SK-N-SH (cell line): ENCODE measurements around the gene OCA2. TPM values are rescaled to one million over a fixed set of nuclear protein-coding genes. Genes with fewer than 3 reads are reported as not detected.

Experiments
- CTCF ChIA-PET: fragments of 300-600, 350-600 bp; formaldehyde crosslinking; extraction: SDS; loops from one replicate; lab custom pipeline; 2021; lab: Yijun Ruan, JAX
- POLR2A ChIA-PET: fragments of 350-600 bp; sonication (Branson Sonifier 250); formaldehyde crosslinking; extraction: SDS; loops from one replicate; lab custom pipeline; 2020; ENCODE audit warnings: antibody characterized with exemption, inconsistent platforms; lab: Yijun Ruan, JAX
- DNase-seq: peaks from one replicate; pipeline ENCODE4 v3.0.0; 2012
- H2AFZ ChIP-seq: fragments of 200-600 bp; sonication (generic); 2 replicates; pipeline ENCODE4 v1.8.1; 2016; ENCODE audit warnings: antibody characterized with exemption, mild to moderate bottlenecking, low read depth
- H3F3A ChIP-seq: fragments of 200-600 bp; sonication (generic); replicated peaks from 2 replicates; pipeline ENCODE3; 2016; ENCODE audit warnings: antibody characterized with exemption, mild to moderate bottlenecking; ENCODE audit not compliant: insufficient read depth
- H3K27ac ChIP-seq, 2 experiments: fragments of 200-500 bp in 1 of 2; fragments of 200-600 bp in 1 of 2; sonication (Bioruptor generic) in 1 of 2; sonication (generic), shearing (Covaris generic) in 1 of 2; 2 replicates each; pipeline versions ENCODE4 v1.5.1 to v1.6.1; 2014 to 2016; ENCODE audit warnings: low read depth in 2 of 2, inconsistent platforms in 1 of 2, low read length in 1 of 2, mild to moderate bottlenecking in 1 of 2, mixed read lengths in 1 of 2
- H3K27me3 ChIP-seq: fragments of 200-600 bp; sonication (generic), shearing (Covaris generic); 2 replicates; pipeline ENCODE4 v1.6.1; 2016; ENCODE audit warnings: mixed run types; ENCODE audit not compliant: insufficient read depth
- H3K36me3 ChIP-seq, 2 experiments: fragments of 200-500 bp in 1 of 2; fragments of 200-600 bp in 1 of 2; sonication (Bioruptor generic) in 1 of 2; sonication (generic) in 1 of 2; replicated peaks in 1 of 2; 2 replicates each; pipeline versions ENCODE3 to v1.5.1; 2014 to 2016; ENCODE audit warnings: low read length in 1 of 2, mild to moderate bottlenecking in 1 of 2; ENCODE audit not compliant: insufficient read depth in 2 of 2, control insufficient read depth in 1 of 2
- H3K4me1 ChIP-seq, 2 experiments: fragments of 200-500 bp in 1 of 2; fragments of 200-600 bp in 1 of 2; sonication (Bioruptor generic) in 1 of 2; sonication (generic), shearing (Covaris generic) in 1 of 2; 2 replicates each; pipeline versions ENCODE4 v1.5.1 to v1.6.1; 2014 to 2016; ENCODE audit warnings: low read depth in 1 of 2, low read length in 1 of 2, mixed run types in 1 of 2; ENCODE audit not compliant: insufficient read depth in 2 of 2, control insufficient read depth in 1 of 2
- H3K4me2 ChIP-seq: fragments of 200-600 bp; sonication (generic), shearing (Covaris generic); 2 replicates; pipeline ENCODE4 v1.6.1; 2017; ENCODE audit warnings: mixed run types
- H3K4me3 ChIP-seq, 2 experiments: fragments of 200-500 bp in 1 of 2; fragments of 200-600 bp in 1 of 2; sonication (Bioruptor generic) in 1 of 2; sonication (generic), shearing (Covaris generic) in 1 of 2; 2 replicates each; pipeline versions ENCODE4 v1.5.1 to v1.8.1; 2014 to 2016; ENCODE audit warnings: low read depth in 2 of 2, inconsistent platforms in 1 of 2, low read length in 1 of 2, mild to moderate bottlenecking in 1 of 2, mixed read lengths in 1 of 2, moderate library complexity in 1 of 2
- H3K79me2 ChIP-seq: fragments of 200-600 bp; sonication (generic); 2 replicates; pipeline ENCODE4 v1.8.1; 2017; ENCODE audit warnings: mild to moderate bottlenecking; ENCODE audit not compliant: insufficient read depth
- H3K9ac ChIP-seq: fragments of 200-600 bp; sonication (generic); 2 replicates; pipeline ENCODE4 v1.6.1; 2017; ENCODE audit warnings: mixed run types
- H3K9me2 ChIP-seq: fragments of 200-600 bp; sonication (generic); 2 replicates; pipeline ENCODE4 v1.6.1; 2017; ENCODE audit warnings: mixed run types
- H3K9me3 ChIP-seq: fragments of 200-600 bp; sonication (generic); 2 replicates; pipeline ENCODE4 v1.6.1; 2017; ENCODE audit warnings: mixed run types, mild to moderate bottlenecking, moderate library complexity
- H4K20me1 ChIP-seq: fragments of 200-600 bp; sonication (generic); 2 replicates; pipeline ENCODE4 v1.6.1; 2017; ENCODE audit warnings: mild to moderate bottlenecking, mixed run types; ENCODE audit not compliant: insufficient read depth
- ELF1 ChIP-seq: IDR thresholded peaks from 2 replicates; pipeline ENCODE4 v1.4.0; 2012
- EP300 ChIP-seq, 2 experiments: IDR thresholded peaks; 2 replicates each; pipeline versions ENCODE4 v1.4.0 to v1.6.1; 2012; ENCODE audit warnings: borderline replicate concordance in 1 of 2, low read depth in 1 of 2, low read length in 1 of 2
- FOSL2 ChIP-seq: IDR thresholded peaks from 2 replicates; pipeline ENCODE4 v1.4.0; 2012; ENCODE audit warnings: low read depth, mild to moderate bottlenecking, moderate library complexity, borderline replicate concordance
- FOXJ3 ChIP-seq: sonication (generic); formaldehyde crosslinking; IDR thresholded peaks from 2 replicates; pipeline ENCODE4 v1.5.1; 2020; ENCODE audit warnings: mild to moderate bottlenecking, missing genetic modification reagents
- GATA2 ChIP-seq: sonication (generic); formaldehyde crosslinking; IDR thresholded peaks from 2 replicates; pipeline ENCODE4 v1.5.0; 2020; ENCODE audit warnings: mild to moderate bottlenecking, missing genetic modification reagents
- NFIC ChIP-seq: IDR thresholded peaks from 2 replicates; pipeline ENCODE4 v1.4.0; 2012; ENCODE audit warnings: borderline replicate concordance
- SIN3A ChIP-seq: IDR thresholded peaks from 2 replicates; pipeline ENCODE4 v1.6.1; 2012; ENCODE audit warnings: low read depth, mild to moderate bottlenecking, low read length, moderate library complexity, borderline replicate concordance
- SMC3 ChIP-seq: IDR thresholded peaks from 2 replicates; pipeline ENCODE4 v1.6.1; 2012; ENCODE audit warnings: low read depth, low read length, improper control_type of control experiment
- TCF12 ChIP-seq: IDR thresholded peaks from 2 replicates; pipeline ENCODE4 v1.4.0; 2012
- WGBS: methylation state at CpG from one replicate; pipeline ENCODE4 v1.1.6; 2017; ENCODE audit warnings: low lambda C conversion rate; 5-methylcytosine and 5-hydroxymethylcytosine counted together
- polyA plus RNA-seq, 3 experiments: library from polyadenylated mRNA; depleted of rRNA; stranded (reverse); fragments of >200 nt; gene quantifications; 2 replicates each; pipeline ENCODE4 v1.2.3, GENCODE V29; 2012
- TF ChIP-seq, protein P1 (sequence below): IDR thresholded peaks from 2 replicates; pipeline ENCODE4 v1.4.0; 2012; ENCODE audit warnings: low read depth, borderline replicate concordance
- TF ChIP-seq, protein P2 (sequence below): fragments of 200-600 bp; sonication (generic); IDR thresholded peaks from 2 replicates; pipeline ENCODE4 v1.6.1; 2017; ENCODE audit warnings: antibody characterized with exemption, mild to moderate bottlenecking, moderate library complexity
- TF ChIP-seq, protein P3 (sequence below): IDR thresholded peaks from 2 replicates; pipeline ENCODE4 v1.4.0; 2012; ENCODE audit warnings: low read depth, borderline replicate concordance
- TF ChIP-seq, protein P4 (sequence below): fragments of 150-350 bp; IDR thresholded peaks from 2 replicates; pipeline ENCODE4 v1.6.1; 2017; ENCODE audit warnings: antibody characterized with exemption, low read length, low read depth, borderline replicate concordance

OCA2 gene
- polyA plus RNA-seq, 1 of the 3 experiments (the other 2 are of a cell fraction): 0.16 TPM

DNA sequence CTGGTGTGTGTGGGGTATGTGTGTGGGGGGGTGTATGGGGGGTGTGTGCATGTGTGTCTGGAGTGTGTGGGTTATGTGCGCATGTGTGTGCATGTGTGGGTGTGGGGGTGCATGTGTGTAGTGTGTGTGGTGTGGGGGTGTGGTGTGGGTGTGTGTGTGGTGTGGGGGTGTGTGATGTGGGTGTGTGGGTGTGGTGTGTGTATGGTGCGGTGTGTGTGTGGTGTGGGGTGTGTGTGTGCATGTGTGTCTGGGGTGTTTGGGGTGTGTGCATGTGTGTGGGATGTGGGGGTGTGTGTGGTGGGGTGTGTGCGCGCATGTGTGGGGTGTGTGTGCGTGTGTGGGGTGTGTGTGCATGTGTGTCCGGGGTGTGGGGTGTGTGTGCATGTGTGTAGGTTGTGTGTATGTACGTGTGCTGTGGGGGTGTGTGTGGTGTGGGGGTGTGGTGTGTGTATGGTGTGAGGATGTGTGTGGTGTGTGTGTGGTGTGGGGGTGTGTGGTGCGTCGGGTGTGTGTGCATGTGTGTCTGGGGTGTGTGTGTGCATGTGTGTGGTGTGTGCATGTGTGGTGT, 6.2 kb upstream of the OCA2 start:
- no peaks in the 10 kb centered on the region; a peak in 1 of 4 replicates for H3K4me1 ChIP-seq
- H3K27ac ChIP-seq: no peak overlapping the region
- H3K9me3 ChIP-seq: no peaks in the 10 kb centered on the region
- no peaks in the 10 kb centered on the region for H3K36me3 ChIP-seq
- H3K9me2 ChIP-seq: no peaks in the 10 kb centered on the region
- DNase-seq: no peak
- H3F3A ChIP-seq: no peaks in the 10 kb centered on the region
- no peak overlapping the region for H3K4me3 ChIP-seq
- WGBS: 87% methylated on average over 9 of the region's 9 CpGs
- no peak overlapping the region for H3K4me2 ChIP-seq
- H4K20me1 ChIP-seq: no peaks in the 10 kb centered on the region
- ChIA-PET CTCF (no interaction called here), POLR2A (no interaction called here)
- H3K27me3 ChIP-seq: peaks cover 4% of the 10 kb centered on the region; the same call in 1 of the 2 replicates
- H3K9ac ChIP-seq: no peak overlapping the region
- no peak overlapping the region for H2AFZ ChIP-seq
- TF ChIP-seq FOSL2: no peak
- no peak for TF ChIP-seq TCF12
- TF ChIP-seq SIN3A: no peak
- no peak for TF ChIP-seq ELF1
- TF ChIP-seq NFIC: no peak
- TF ChIP-seq, protein P1, sequence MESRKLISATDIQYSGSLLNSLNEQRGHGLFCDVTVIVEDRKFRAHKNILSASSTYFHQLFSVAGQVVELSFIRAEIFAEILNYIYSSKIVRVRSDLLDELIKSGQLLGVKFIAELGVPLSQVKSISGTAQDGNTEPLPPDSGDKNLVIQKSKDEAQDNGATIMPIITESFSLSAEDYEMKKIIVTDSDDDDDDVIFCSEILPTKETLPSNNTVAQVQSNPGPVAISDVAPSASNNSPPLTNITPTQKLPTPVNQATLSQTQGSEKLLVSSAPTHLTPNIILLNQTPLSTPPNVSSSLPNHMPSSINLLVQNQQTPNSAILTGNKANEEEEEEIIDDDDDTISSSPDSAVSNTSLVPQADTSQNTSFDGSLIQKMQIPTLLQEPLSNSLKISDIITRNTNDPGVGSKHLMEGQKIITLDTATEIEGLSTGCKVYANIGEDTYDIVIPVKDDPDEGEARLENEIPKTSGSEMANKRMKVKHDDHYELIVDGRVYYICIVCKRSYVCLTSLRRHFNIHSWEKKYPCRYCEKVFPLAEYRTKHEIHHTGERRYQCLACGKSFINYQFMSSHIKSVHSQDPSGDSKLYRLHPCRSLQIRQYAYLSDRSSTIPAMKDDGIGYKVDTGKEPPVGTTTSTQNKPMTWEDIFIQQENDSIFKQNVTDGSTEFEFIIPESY: no peak
- TF ChIP-seq FOXJ3 (CRISPR knock-in tag): no peak
- TF ChIP-seq, protein P2, sequence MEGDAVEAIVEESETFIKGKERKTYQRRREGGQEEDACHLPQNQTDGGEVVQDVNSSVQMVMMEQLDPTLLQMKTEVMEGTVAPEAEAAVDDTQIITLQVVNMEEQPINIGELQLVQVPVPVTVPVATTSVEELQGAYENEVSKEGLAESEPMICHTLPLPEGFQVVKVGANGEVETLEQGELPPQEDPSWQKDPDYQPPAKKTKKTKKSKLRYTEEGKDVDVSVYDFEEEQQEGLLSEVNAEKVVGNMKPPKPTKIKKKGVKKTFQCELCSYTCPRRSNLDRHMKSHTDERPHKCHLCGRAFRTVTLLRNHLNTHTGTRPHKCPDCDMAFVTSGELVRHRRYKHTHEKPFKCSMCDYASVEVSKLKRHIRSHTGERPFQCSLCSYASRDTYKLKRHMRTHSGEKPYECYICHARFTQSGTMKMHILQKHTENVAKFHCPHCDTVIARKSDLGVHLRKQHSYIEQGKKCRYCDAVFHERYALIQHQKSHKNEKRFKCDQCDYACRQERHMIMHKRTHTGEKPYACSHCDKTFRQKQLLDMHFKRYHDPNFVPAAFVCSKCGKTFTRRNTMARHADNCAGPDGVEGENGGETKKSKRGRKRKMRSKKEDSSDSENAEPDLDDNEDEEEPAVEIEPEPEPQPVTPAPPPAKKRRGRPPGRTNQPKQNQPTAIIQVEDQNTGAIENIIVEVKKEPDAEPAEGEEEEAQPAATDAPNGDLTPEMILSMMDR: no peak
- TF ChIP-seq EP300 (IDR thresholded peaks at IDR 0.05; ENCODE audit: borderline replicate concordance in 1 of 2, low read depth in 1 of 2, low read length in 1 of 2): no peak
- TF ChIP-seq, protein P3, sequence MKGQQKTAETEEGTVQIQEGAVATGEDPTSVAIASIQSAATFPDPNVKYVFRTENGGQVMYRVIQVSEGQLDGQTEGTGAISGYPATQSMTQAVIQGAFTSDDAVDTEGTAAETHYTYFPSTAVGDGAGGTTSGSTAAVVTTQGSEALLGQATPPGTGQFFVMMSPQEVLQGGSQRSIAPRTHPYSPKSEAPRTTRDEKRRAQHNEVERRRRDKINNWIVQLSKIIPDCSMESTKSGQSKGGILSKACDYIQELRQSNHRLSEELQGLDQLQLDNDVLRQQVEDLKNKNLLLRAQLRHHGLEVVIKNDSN: no peak
- TF ChIP-seq SMC3: no peak
- no peak for TF ChIP-seq GATA2 (CRISPR knock-in tag)
- TF ChIP-seq, protein P4, sequence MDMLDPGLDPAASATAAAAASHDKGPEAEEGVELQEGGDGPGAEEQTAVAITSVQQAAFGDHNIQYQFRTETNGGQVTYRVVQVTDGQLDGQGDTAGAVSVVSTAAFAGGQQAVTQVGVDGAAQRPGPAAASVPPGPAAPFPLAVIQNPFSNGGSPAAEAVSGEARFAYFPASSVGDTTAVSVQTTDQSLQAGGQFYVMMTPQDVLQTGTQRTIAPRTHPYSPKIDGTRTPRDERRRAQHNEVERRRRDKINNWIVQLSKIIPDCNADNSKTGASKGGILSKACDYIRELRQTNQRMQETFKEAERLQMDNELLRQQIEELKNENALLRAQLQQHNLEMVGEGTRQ: no peak
- no peaks in the 10 kb centered on the region for H3K79me2 ChIP-seq
